Body of pancreas (tissue), 4 donors: ENCODE measurements around the gene BCAR1.

Source experiments
- CTCF ChIP-seq, 7 experiments: fragments of 450-650 bp in 4 of 7; fragments of 200-600 bp in 3 of 7; sonication (generic) in 3 of 7; IDR thresholded peaks; one replicate each; pipeline ENCODE4 v1.5.1; 2016 to 2019; ENCODE audit warnings: antibody characterized with exemption in 7 of 7
- POLR2A ChIP-seq, 3 donors: fragments of 450-650 bp; IDR thresholded peaks; one replicate each; pipeline ENCODE4 v1.6.1; 2016; ENCODE audit warnings: antibody characterized with exemption in 3 of 3, mild to moderate bottlenecking in 2 of 3

- TF ChIP-seq CTCF (IDR thresholded peaks at IDR 0.05) = no peak
- no peak for TF ChIP-seq POLR2A (IDR thresholded peaks at IDR 0.05)
Measured at GRCh38 chr16:75280331-75280804, 28.9 kb upstream of the BCAR1 start.
